GM12801 (cell line): ENCODE measurements around the gene RET.

Experiments
- CTCF ChIP-seq: IDR thresholded peaks from one replicate; pipeline ENCODE4 v1.5.1; 2011; ENCODE audit warnings: control low read depth; ENCODE audit not compliant: insufficient read length; ENCODE audit errors: extremely low read depth

RET gene

GRCh38 chr10:43166880-43167497 is 90.1 kb downstream of the RET start:
- no peak for TF ChIP-seq CTCF

GRCh38 chr10:43167498-43167889 is 90.6 kb downstream of the RET start:
- TF ChIP-seq CTCF: no peak

- no peak for TF ChIP-seq CTCF
Measured at GRCh38 chr10:43170491-43170890, 93.6 kb downstream of the RET start.

- no peak for TF ChIP-seq CTCF
Measured at GRCh38 chr10:43172645-43173044, 95.8 kb downstream of the RET start.

- no peak for TF ChIP-seq CTCF
Measured at GRCh38 chr10:43173120-43173519, 96.3 kb downstream of the RET start.

GRCh38 chr10:43174969-43175368 is 98.1 kb downstream of the RET start:
- no peak for TF ChIP-seq CTCF

GRCh38 chr10:43176271-43176670 is 99.4 kb downstream of the RET start:
- TF ChIP-seq CTCF: no peak
